Activated CD4-positive, alpha-beta T cell treated with anti-CD3 and anti-CD28 coated beads for 24 hours (primary cell): ENCODE measurements around the gene SERPINB2.

Experiments used
- DNase-seq, 2 donors: peaks; one replicate each; pipeline ENCODE4 v3.0.0-alpha.2; 2020; ENCODE audit warnings: low read depth in 2 of 2

Gene SERPINB2, protein sequence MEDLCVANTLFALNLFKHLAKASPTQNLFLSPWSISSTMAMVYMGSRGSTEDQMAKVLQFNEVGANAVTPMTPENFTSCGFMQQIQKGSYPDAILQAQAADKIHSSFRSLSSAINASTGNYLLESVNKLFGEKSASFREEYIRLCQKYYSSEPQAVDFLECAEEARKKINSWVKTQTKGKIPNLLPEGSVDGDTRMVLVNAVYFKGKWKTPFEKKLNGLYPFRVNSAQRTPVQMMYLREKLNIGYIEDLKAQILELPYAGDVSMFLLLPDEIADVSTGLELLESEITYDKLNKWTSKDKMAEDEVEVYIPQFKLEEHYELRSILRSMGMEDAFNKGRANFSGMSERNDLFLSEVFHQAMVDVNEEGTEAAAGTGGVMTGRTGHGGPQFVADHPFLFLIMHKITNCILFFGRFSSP

DNA sequence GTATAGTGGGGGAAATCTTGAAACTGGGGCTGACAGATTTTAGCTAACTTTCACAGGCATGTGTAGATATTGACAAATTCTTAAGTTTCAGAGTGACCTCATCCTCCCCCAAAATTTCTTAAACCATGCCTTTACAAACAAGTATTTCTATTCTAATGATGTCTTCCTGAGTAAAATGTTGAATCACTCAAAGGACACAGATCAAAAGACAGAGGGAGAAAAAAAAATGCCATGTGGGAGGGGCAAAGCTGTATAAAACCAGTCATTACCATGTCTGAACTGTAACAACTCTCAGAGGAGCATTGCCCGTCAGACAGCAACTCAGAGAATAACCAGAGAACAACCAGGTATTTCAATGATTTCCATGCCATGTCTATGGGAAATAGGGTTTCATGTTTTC is at the start of gene SERPINB2:
TSS of gene SERPINB2 (plus strand) at position 282 of the 400 bp plus-strand sequence. CDS start 3,740 bp downstream, outside the sequence.
- no peak for DNase-seq

DNA sequence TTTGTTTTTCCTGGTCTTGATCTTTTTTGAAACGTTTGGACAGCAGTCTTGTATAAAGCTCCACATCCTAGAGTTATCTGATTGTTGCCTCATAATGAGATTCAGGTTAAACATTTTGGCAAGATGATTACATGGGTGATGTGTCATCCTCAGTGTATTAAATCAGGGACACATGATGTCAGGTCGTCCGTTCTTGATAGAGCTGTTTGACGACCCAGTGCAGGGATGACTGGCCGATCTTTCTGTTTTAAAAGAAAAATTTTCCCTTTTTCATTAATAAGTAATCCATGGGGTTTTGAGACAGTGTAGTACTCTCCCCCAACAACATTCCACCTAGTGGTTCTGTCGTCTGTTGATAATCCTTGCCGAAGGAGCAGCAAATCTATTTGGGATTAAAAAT is 44.5 kb upstream of the SERPINB2 start:
- no peak for DNase-seq

DNA sequence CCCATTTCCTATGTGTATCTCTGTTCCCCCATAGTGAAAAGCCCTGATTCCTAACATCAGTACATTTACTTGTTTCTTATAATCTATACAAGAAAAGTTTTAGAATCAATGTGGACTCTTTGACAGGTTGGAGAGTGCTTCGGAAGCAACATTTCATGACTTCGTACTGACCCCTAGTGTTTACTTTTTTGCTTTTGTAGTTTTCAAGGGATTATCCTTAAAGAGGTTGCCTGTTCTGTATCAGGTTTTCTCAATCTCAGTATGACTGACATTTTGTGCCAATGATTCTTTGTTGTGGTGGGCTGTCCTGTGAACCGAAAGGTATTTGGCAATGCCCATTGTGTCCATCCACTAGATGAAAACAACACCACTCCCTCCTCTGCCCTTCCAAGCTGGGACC is 43.3 kb upstream of the SERPINB2 start:
- no peak for DNase-seq

DNA sequence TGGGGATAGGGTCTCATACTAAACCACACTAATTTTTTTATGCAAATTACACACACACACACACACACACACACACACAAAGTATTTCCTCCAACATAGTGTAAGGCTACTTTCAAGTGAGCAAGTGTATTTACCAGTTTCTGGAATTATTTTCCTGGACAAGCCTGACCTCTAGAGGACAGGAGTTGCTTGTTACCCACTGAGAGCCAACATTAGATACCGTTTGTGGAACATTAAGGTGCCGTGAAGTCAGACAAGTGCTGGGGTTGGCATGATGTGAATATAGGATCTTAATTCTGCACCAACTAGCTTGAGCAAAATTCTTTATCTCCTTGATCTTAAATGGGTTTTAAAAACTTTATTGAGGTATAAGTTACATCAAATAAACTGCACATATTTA is 39.3 kb upstream of the SERPINB2 start:
- no peak for DNase-seq

DNA sequence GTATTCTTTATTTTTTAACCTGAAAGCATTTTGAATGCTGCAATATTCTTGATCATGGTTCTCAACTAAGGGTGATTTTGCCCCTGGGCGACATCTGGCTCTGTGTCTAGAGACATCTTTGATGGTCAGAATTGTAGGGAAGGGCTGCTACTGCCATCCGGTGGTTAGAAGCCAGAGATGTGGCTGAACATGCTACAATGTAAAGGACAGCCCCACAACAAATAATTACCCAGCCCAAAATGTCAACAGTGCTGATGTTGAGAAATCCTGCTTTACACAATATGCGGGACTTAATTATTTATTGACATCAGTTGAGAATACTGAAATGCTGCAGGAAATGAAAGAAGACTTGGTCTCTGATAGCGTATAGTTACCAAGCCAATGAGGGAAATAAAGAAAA is 37.5 kb upstream of the SERPINB2 start:
- no peak for DNase-seq

DNA sequence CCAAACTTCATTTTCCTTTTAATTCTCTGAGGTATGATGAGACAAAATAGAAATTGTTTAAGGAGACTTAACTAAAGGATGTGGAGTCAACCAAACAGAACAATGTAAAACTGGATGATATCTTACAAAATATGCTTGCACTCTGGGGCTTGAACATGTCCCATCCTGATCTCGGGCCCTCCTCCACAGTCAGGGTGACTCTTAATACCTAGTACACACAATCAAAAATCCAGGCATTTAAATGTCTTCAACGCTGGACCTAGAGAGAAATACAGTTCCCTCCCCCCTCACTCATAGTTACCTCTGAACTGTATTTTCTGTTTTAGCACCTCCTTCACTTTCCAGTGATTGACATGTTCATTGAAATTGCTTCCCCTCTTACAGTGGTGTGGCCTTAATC is 36.9 kb upstream of the SERPINB2 start:
- no peak for DNase-seq

DNA sequence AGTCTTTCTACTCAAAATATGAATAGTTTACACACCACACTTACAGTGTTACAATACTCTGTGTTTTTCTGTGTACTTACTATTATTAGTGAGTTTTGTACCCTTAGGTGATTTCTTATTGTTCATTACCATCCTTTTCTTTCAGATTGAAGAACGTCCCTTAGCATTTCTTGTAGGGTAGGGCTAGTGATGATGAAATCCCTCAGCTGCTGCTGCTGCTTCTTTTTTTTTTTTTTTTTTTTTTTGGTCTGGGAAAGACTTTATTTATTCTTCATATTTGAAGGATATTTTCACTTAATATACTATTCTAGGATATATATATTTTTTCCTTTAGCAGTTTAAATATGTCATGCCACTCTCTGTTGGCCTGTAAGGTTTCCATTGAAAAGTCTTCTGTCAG is 29.0 kb upstream of the SERPINB2 start:
- DNase-seq, result no peak

DNA sequence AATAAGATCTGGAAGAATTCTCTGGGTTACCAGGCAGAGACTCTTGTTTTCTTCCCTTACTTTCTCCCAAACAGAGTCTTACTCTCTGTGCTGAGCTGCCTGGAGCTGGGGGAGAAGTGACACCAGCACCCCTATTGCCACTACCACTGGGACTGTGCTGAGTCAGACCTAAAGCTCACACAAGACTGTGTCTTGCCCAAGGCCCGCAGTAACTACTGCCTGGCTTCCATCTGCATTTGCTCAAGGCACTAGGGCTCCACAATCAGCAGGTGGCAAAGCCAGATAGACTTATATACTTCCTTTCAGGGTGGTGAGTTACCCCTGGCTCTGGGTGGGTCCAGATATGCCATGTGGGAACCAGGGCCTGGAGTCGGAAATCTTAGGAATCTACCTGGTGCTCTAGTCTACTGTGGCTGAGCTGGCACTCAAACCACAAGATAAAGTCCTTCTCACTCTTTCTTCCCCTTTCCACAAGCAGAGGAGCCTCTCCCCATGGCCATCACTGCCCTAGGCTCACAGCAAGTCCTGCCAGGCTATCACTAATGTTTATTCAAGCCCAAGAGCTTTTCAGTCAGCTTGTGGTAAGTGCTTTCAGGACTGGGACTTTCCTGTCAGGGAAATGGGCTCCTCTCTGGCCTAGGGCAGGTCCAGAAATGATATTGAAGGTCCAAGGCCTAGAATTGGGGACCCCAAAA is 27.6 kb upstream of the SERPINB2 start:
- DNase-seq, result no peak

DNA sequence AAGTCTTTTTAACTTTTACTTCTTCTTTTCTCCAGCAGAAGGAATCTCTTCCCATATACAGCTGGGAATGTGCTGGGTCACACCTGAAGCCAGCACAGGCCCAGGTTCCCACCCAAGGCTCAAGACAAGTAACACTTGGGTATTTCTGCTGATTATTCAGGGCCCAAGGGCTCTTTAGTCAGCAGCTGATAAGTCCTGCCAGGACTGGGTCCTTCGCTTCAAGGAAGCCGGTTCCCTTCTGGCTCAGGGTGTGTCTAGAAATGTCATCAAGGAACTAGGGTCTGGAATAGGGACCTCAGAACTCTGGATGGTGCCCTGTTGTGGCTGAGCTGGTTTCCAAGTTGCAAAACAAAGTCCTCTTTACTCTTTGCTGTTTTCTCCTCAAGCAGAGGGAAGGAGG is 27.0 kb upstream of the SERPINB2 start:
- DNase-seq, result no peak

DNA sequence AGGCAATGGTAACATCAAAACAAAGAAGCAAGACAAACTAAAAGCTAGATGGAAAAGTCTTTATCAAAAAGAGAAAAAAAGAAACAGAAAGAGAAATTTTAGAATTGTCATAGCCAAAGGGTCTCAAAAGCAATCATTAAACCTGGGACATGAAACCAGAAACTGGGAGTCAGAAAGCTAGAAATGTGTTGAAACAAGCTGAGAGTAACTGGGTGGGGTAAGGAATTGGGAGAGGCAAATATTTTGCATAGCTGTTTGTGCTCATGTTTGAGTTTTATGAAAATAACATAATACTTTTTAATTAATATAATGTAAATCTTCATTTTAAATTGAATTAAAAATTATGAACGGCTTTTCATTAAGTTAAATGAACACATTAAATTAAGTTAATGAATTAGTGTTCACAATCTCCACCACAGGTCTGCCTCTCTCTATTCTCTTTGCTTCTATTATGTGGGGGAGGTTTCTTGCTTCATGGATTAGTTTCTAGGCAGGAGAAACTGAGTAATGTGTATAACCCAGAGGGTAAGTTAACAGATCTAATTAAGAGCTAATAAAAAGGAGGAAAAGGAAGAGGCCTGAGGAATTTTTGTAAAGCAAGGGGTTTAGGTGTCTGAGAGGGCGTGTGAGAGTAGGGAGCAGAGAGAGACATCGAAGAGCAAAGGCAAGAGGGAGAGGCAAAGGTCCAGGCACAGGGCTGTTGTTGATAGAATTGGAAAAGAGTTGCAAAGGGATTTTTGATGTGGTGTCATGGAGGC is 20.0 kb upstream of the SERPINB2 start:
- no peak for DNase-seq

DNA sequence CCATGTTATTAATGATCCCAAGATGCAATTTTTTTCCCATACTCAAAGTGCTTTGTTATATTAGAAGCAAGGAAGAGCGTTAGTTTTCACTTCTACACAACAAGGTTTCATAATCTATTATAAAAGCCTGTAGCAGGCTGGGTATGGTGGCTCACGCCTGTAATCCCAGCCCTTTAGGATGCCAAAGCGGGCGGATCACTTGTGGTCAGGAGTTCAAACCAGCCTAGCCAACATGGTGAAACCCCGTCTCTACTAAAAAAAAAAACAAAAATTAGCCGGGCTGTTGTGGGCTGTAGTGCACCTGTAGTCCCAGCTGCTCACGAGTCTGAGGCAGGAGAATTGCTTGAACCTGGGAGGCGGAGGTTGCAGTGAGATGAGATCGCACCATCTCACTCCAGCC is 19.0 kb upstream of the SERPINB2 start:
- no peak for DNase-seq

DNA sequence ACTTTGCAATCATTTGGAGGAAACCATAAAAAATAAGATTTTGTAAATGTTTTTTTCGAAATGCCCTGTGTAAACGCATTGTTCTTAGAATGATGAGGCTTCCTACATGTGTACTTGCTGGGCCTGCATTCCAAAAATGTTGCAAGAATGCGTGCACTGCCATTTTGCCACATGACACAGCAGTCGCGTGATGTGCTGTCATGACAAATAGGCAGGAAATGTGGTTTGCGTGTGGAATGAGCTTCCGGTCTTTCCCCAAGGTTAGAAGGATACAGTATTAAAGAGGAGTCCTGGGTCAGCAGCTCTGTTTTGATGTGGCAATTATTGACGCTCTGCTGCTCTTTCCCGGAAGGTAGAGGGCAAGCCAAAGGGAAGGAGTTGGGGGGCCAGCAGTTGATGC is 18.1 kb upstream of the SERPINB2 start:
- DNase-seq, result no peak

DNA sequence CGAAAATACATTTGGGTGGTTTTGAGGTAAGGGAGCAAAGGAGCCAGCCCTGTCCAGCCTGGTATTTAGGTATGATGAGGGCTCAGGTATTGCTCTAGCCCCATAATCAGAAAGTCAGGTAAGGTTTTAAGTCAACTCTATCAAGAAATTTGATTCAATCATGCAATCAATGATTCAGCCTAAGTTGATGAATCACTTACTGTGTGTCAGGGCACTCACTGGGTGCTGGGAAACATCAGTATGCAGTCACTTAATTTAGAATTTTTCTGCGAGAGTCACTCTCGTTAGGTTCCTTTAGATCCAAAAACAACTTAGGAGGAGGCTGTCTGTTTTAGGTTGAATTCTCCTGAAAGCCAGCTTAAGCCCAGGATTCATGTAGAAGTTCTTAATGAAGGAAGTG is 17.7 kb upstream of the SERPINB2 start:
- DNase-seq, result no peak

DNA sequence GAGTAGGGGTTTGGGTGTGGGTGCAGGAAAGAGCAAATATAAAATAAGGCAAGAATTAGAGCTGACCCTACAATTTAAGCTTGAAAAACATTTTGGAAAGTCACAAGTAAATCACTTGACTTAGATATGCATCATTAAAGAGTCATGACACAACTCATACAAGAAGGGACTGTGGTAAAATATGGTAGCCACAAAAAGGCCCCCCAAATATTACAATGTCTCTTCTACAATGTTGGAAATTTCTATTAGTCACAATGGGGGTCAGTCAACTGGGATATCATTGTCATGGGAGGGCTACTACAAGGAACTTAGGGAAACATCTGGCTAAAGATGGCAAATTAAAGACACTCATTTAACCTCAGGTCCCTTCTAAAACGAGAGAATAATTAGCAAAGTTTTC is 15.7 kb upstream of the SERPINB2 start:
- DNase-seq, result no peak

DNA sequence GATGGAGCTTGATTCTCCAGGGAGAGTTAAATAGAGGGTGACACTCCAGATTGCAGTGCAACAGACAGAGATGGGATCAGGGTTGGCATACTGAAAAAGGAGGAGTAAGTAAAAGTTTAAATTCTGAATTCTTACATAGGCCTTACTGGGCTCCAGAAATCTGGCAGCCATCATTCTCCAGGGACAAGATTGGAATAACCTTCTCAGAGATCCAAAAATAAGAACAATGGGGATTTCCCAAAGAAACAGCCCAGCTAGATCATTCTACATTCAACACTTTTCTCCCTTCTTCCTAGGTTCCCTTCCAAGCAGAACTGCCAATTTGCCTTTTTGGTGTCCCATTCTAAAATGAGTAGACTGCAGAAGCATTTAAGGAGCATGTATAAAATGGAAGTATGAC is 14.9 kb upstream of the SERPINB2 start:
- no peak for DNase-seq

DNA sequence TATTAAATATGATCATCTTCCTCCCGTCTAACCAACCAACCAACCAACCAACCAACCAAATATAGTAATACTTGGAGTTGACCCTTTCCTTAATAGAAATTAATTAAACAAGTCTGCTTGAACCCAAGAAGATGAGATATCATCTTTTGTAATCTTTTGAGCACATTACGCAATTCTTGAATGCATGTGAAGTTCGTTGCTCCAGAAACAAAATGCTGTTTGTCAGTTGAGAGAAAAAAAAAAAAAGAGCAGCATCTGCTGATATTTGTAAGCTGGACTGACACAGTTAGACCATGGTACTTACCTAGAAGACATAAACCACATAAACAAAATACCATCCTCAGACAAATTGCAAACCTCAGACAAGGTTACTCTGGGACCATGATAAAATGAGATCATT is 9.2 kb upstream of the SERPINB2 start:
- no peak for DNase-seq

DNA sequence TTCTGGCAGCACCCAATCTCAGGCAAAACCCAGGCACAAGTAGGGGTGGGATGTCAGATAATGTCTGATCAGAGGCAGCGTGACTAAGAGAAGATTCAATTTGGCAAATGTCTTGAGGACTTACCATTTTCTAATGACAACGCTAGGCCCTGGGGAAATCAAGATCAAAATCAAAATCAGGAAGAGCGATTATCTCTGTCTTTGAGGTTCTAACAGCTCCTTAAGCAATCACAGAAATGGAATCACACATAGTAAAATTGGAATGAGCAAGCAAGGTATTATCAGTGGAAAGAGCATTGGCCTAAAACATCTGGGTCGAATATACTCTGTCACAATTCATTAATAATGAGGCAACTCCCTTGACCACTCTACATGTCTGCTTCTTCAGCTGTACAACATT is 8.6 kb upstream of the SERPINB2 start:
- no peak for DNase-seq

DNA sequence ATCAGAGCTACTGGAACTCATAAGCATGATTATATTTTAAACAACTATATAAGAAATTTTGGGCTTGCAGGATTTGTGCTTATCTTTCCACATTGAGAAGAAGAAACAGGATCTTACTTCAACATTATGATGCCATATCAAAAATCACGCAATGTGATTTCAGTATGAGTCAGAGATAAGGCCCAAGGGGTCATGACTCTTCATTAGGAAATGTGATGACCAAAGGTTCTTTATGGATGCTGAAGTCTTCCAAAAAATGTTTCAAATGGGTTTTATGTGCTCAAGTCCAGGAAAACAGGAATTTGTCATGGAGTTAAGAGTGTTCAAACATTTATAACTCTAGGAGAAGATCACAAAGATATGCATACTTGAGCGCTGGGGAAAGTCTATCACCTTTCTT is 7.8 kb upstream of the SERPINB2 start:
- no peak for DNase-seq

DNA sequence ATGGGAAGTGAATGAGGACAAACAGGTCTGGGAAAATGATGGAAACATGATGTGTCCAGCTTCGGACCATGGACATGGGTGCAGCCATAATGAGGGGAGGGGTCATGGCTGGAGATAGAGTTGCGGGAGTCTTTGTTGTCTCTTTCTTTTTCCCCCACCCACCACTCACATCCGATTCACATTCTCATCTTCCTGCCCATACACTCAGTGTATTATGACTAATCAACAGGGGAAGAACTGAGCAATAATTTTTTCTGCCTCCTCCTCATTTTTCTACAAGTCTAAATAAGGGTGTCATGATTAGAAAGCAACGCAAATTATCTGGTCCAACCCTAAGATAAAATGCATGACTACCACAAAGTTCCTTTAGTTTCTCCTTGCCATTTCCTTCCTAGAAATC is 5.7 kb upstream of the SERPINB2 start:
- DNase-seq, result no peak

DNA sequence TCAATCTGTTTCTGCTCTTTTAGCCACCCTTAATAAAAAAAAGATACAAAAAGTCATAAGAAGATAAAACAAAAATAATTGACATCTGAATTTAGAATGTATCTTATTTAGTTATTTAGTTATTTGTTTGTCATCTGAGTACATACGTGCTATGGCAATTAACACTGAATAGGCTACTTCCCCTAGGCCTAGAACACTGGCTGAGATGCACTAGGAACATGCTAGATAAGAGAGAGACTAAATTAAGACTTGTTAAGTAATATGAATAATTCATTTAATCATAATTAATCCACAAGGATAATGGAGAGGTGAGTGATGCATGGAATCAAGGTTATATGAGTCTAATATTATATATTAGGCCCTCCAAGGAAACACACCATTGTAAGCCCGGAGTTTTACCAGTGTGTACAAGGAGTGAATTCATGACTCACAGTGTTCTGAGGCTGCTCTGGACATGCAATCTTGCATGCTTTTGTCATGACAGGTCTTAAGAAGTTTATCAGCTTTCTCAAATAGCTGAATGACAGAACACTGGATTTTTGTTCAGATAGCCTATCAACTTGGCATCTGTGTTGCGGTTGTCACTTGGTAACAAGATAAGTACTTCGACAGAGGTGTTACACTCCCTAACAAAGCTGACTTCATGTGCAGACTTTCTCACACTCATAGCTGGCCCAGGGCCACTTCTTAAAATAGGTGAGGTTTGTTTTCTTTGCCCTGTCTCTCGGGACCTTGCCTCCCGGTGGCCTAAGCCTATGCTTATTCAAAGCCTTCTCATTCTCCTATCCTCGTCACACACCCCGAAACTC is 5.0 kb upstream of the SERPINB2 start:
- no peak for DNase-seq

DNA sequence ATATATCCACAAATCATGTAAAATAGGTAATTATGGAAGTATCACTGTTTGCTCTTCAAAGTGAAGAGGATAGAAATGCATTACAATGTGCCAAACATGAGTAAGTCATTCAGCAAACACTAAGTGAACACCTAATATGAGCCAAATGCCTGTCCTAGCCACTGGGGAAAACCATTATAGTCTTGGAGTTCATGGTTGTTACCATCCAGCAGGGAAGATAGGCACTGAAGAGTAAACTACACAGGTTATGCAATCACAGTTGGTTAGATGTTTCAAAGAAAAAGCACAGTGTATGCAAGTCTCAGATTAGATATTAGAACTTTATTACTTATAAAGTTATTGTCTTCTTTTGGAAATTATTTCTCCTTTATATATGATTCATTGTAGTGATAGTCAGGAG is 3.9 kb upstream of the SERPINB2 start:
- no peak for DNase-seq
